ENCODE data around the gene FAM180A. TPM values are rescaled to one million over a fixed set of nuclear protein-coding genes. Genes with fewer than 3 reads are reported as not detected.

The FAM180A gene
- total and polyA plus RNA-seq, 2 of the 8 experiments (the other 6 are each of a cell fraction or from before 2014, with no cell fraction given): not detected

DNA sequence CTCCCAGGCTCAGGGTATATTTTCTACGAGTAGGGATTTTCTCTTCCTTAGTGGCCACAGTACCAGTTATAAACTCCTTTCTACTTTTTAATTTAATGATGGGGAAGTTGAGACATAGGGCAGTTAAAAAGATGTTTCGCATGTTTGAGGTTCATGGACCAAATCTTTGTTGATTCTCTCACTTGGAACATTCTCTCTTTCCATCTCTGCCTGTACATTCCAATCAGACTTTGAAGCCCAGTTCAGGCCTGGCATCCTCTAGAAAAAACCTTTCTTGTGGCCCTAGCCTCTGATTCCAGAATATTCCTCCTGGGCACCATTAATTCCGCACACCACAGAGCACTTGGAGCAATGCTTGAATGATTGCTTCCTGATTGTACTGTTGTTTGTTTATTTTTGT, 39.1 kb downstream of the FAM180A start:
- Histone ChIP-seq H4K91ac (replicated peaks; ENCODE audit: insufficient read length, low read length) (no peak overlapping the region), H2AK5ac (ENCODE audit: low read depth, low read length) (no peak overlapping the region), H4K20me1 (replicated peaks in 1 of 2; ENCODE audit: control insufficient read depth in 1 of 2, insufficient read depth in 2 of 2, low read length in 2 of 2) (no peaks in the 10 kb centered on the region), H3K79me2 (ENCODE audit: control insufficient read depth in 1 of 2, insufficient read depth in 2 of 2, low read length in 2 of 2) (no peaks in the 10 kb centered on the region), H4K5ac (ENCODE audit: insufficient read length, low read depth, low read length) (no peak overlapping the region), H3K9me3 (ENCODE audit: insufficient read depth in 2 of 2, low read depth in 1 of 2, low read length in 1 of 2) (no peaks in the 10 kb centered on the region), H3K18ac (ENCODE audit: extremely low read depth, low read length) (no peak overlapping the region), H3K4me2 (ENCODE audit: insufficient read depth in 1 of 2, low read depth in 2 of 2, low read length in 2 of 2) (no peak overlapping the region), H3K36me3 (ENCODE audit: control insufficient read depth in 2 of 4, insufficient read depth in 4 of 4, low read length in 3 of 4) (no peaks in the 10 kb centered on the region), H4K8ac (ENCODE audit: extremely low read depth, insufficient read depth, low read length) (no peak overlapping the region), H3K23me2 (ENCODE audit: low read depth, low read length) (no peaks in the 10 kb centered on the region), H2AFZ (ENCODE audit: low read length) (no peak overlapping the region), H3K4me1 (replicated peaks in 1 of 4; ENCODE audit: control insufficient read depth in 3 of 4, insufficient read depth in 4 of 4, low read length in 3 of 4) (peaks cover 0 to 4% (median 2%) of the 10 kb centered on the region in 4 experiments; a peak in 1 of 7 replicates), H2BK15ac (ENCODE audit: low read length) (no peak overlapping the region), H2BK5ac (ENCODE audit: low read depth, low read length) (no peak overlapping the region), H2BK12ac (ENCODE audit: low read depth, low read length) (no peak overlapping the region), H3K4me3 (ENCODE audit: extremely low read depth in 1 of 4, insufficient read depth in 2 of 4, low read depth in 3 of 4, low read length in 4 of 4) (no peak overlapping the region), H3K27me3 (replicated peaks in 1 of 4; ENCODE audit: control insufficient read depth in 3 of 4, extremely low read depth in 1 of 4, insufficient read depth in 3 of 4, low read length in 3 of 4) (no peaks in the 10 kb centered on the region), H2BK120ac (replicated peaks; ENCODE audit: low read depth, low read length) (no peak overlapping the region), H3K56ac (replicated peaks; ENCODE audit: insufficient read length, low read depth, low read length) (no peak overlapping the region), H3K79me1 (ENCODE audit: low read depth, low read length) (0 out of 2 replicates have a peak, but pooled peaks cover 2% of the 10 kb centered on the region), H3K4ac (replicated peaks; ENCODE audit: insufficient read length, low read depth, low read length) (no peak overlapping the region), H2BK20ac (ENCODE audit: low read length) (no peak overlapping the region), H3K14ac (ENCODE audit: insufficient read length) (no peak overlapping the region), H3K9ac (replicated peaks in 1 of 4; ENCODE audit: extremely low read depth in 1 of 4, low read depth in 3 of 4, low read length in 3 of 4) (no peak overlapping the region), H3K27ac (ENCODE audit: low read depth, low read length) (no peak overlapping the region), H3K23ac (ENCODE audit: insufficient read length) (no peak overlapping the region)
- TF ChIP-seq CBX8 (IDR thresholded peaks at IDR 0.05; ENCODE audit: borderline replicate concordance, low read depth, low read length) (no peak), RNF2 (IDR thresholded peaks at IDR 0.05; ENCODE audit: borderline replicate concordance, low read depth, low read length, missing control alignments, poor library complexity, severe bottlenecking) (no peak), NRF1 (IDR thresholded peaks at IDR 0.05; ENCODE audit: low read depth, low read length) (no peak), POLR2A (IDR thresholded peaks at IDR 0.05; ENCODE audit: control extremely low read depth in 1 of 2, low read depth in 2 of 2, low read length in 2 of 2) (no peak), SIRT6 (IDR thresholded peaks at IDR 0.05; ENCODE audit: low read length) (no peak), GABPA (IDR thresholded peaks at IDR 0.05; ENCODE audit: borderline replicate concordance, insufficient read depth, low read length) (no peak), EP300 (IDR thresholded peaks at IDR 0.05; ENCODE audit: borderline replicate concordance in 1 of 2, low read depth in 2 of 2, low read length in 2 of 2) (no peak), SAP30 (IDR thresholded peaks at IDR 0.05; ENCODE audit: insufficient read depth, insufficient replicate concordance, low read length) (no peak), GTF2F1 (IDR thresholded peaks at IDR 0.05; ENCODE audit: borderline replicate concordance, low read depth, low read length) (no peak)
- TF ChIP-seq, protein P1, sequence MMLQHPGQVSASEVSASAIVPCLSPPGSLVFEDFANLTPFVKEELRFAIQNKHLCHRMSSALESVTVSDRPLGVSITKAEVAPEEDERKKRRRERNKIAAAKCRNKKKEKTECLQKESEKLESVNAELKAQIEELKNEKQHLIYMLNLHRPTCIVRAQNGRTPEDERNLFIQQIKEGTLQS (IDR thresholded peaks at IDR 0.05; ENCODE audit: insufficient read depth, low read depth, low read length): no peak
- DNase-seq (ENCODE audit: low read depth in 1 of 2, low spot score in 2 of 2) (no peak), FAIRE-seq (no peak)
- 93% methylated on average over 3 of the region's 3 CpGs; no CpG with 5 or more reads in 1 of the 2 experiments for WGBS, 2 experiments (ENCODE audit: extremely low coverage in 1 of 2, insufficient coverage in 1 of 2, insufficient read length in 1 of 2, insufficient replicate concordance in 2 of 2, low coverage in 1 of 2, low lambda C conversion rate in 2 of 2, missing lambda C conversion rate in 1 of 2)
- ChIA-PET CTCF (ENCODE audit: partially characterized antibody) (interaction anchor here (2.3 to 14.4 kb wide), 7 partner anchors 11 to 36 kb away, joined by 9 to 133 read pairs (median 30); partner anchors contain the start of gene SLC13A4), POLR2A (ENCODE audit: partially characterized antibody) (no interaction called here)
